ENCODE measurements around the gene ADGRL3. TPM values are rescaled to one million over a fixed set of nuclear protein-coding genes. Genes with fewer than 3 reads are reported as not detected.

The ADGRL3 gene
- total and polyA plus RNA-seq, 5 donors from 2014 or later: not detected

GRCh38 chr4:61571761-61572559, 371.8 kb downstream of the ADGRL3 start:
- no peaks in the 10 kb centered on the region for H3K27me3 Mint-ChIP-seq
- Histone ChIP-seq H3K4me1 (ENCODE audit: control insufficient read depth, insufficient read depth, low read length, poor library complexity, severe bottlenecking) (no peaks in the 10 kb centered on the region), H3K27me3 (ENCODE audit: control insufficient read depth, insufficient read depth, low read length) (no peaks in the 10 kb centered on the region), H3K4me3 (ENCODE audit: low read depth, low read length) (no peak overlapping the region), H3K36me3 (ENCODE audit: control insufficient read depth, insufficient read depth, low read length) (no peaks in the 10 kb centered on the region), H3K27ac (ENCODE audit: insufficient read depth, low read length, poor library complexity, severe bottlenecking) (no peak overlapping the region), H3K9me3 (ENCODE audit: control insufficient read depth in 2 of 2, low read length in 2 of 2) (no peaks in the 10 kb centered on the region)
- H3K4me1 Mint-ChIP-seq: no peaks in the 10 kb centered on the region
- H3K4me3 Mint-ChIP-seq: no peak overlapping the region
- no peak for DNase-seq
- no peak for ATAC-seq (ENCODE audit: low read depth in 2 of 2)
- H3K27ac Mint-ChIP-seq: no peak overlapping the region
- no peaks in the 10 kb centered on the region for H3K36me3 Mint-ChIP-seq
- H3K9me3 Mint-ChIP-seq: peaks cover 0 to 9% (median 3%) of the 10 kb centered on the region in 7 donors

DNA sequence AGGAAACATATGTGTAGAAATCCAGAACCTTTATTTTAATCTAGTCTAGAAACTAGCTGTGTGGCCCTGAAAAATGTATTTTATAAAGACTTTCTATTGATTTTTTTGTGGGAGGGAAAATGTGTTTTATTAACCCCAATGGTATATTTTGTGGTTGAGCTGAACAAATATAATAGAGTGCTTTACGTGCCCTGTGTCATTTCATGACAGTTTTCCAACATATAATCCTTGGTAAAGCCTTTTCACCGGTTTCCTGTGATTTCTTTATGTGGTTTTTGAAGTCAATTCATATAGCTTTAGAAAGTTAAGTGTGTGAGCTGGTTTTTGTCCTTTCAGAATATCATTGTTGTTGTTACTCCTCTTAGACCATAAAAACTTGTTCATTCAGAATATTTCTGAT, 375.7 kb downstream of the ADGRL3 start:
- Mint-ChIP-seq H3K27me3 (no peaks in the 10 kb centered on the region), H3K36me3 (no peaks in the 10 kb centered on the region), H3K4me3 (no peak overlapping the region), H3K9me3 (peaks cover 0 to 12% (median 3%) of the 10 kb centered on the region in 7 donors), H3K27ac (no peak overlapping the region), H3K4me1 (no peaks in the 10 kb centered on the region)
- no peaks in the 10 kb centered on the region for H3K4me1 ChIP-seq (ENCODE audit: control insufficient read depth, insufficient read depth, low read length, poor library complexity, severe bottlenecking)
- no peak overlapping the region for H3K4me3 ChIP-seq (ENCODE audit: low read depth, low read length)
- no peak for ATAC-seq (ENCODE audit: low read depth in 2 of 2)
- no peak for DNase-seq
- H3K36me3 ChIP-seq (ENCODE audit: control insufficient read depth, insufficient read depth, low read length): no peaks in the 10 kb centered on the region
- peaks cover 0 to 3% of the 10 kb centered on the region in 2 experiments for H3K9me3 ChIP-seq (ENCODE audit: control insufficient read depth in 2 of 2, low read length in 2 of 2)
- no peak overlapping the region for H3K27ac ChIP-seq (ENCODE audit: insufficient read depth, low read length, poor library complexity, severe bottlenecking)
- no peaks in the 10 kb centered on the region for H3K27me3 ChIP-seq (ENCODE audit: control insufficient read depth, insufficient read depth, low read length)

GRCh38 chr4:61579786-61580185, 379.7 kb downstream of the ADGRL3 start:
- H3K27me3 Mint-ChIP-seq: no peaks in the 10 kb centered on the region
- H3K9me3 Mint-ChIP-seq: peaks cover 0 to 22% (median 13%) of the 10 kb centered on the region in 7 donors
- H3K27ac ChIP-seq (ENCODE audit: insufficient read depth, low read length, poor library complexity, severe bottlenecking): no peak overlapping the region
- no peaks in the 10 kb centered on the region for H3K4me1 Mint-ChIP-seq
- no peak overlapping the region for H3K4me3 ChIP-seq (ENCODE audit: low read depth, low read length)
- H3K27ac Mint-ChIP-seq: no peak overlapping the region
- H3K36me3 Mint-ChIP-seq: no peaks in the 10 kb centered on the region
- H3K4me3 Mint-ChIP-seq: no peak overlapping the region
- H3K4me1 ChIP-seq (ENCODE audit: control insufficient read depth, insufficient read depth, low read length, poor library complexity, severe bottlenecking): no peaks in the 10 kb centered on the region
- H3K9me3 ChIP-seq (ENCODE audit: control insufficient read depth in 2 of 2, low read length in 2 of 2): peaks cover 3 to 5% of the 10 kb centered on the region in 2 experiments
- no peak for ATAC-seq (ENCODE audit: low read depth in 2 of 2)
- H3K27me3 ChIP-seq (ENCODE audit: control insufficient read depth, insufficient read depth, low read length): no peaks in the 10 kb centered on the region
- DNase-seq: no peak
- H3K36me3 ChIP-seq (ENCODE audit: control insufficient read depth, insufficient read depth, low read length): no peaks in the 10 kb centered on the region

- Histone ChIP-seq H3K9me3 (ENCODE audit: control insufficient read depth in 2 of 2, low read length in 2 of 2) (peaks cover 3 to 5% of the 10 kb centered on the region in 2 experiments), H3K27ac (ENCODE audit: insufficient read depth, low read length, poor library complexity, severe bottlenecking) (no peak overlapping the region), H3K36me3 (ENCODE audit: control insufficient read depth, insufficient read depth, low read length) (no peaks in the 10 kb centered on the region), H3K4me3 (ENCODE audit: low read depth, low read length) (no peak overlapping the region), H3K4me1 (ENCODE audit: control insufficient read depth, insufficient read depth, low read length, poor library complexity, severe bottlenecking) (no peaks in the 10 kb centered on the region), H3K27me3 (ENCODE audit: control insufficient read depth, insufficient read depth, low read length) (no peaks in the 10 kb centered on the region)
- Mint-ChIP-seq H3K27me3 (no peaks in the 10 kb centered on the region), H3K4me1 (no peaks in the 10 kb centered on the region), H3K4me3 (no peak overlapping the region), H3K27ac (no peak overlapping the region), H3K36me3 (no peaks in the 10 kb centered on the region), H3K9me3 (peaks cover 0 to 18% (median 15%) of the 10 kb centered on the region in 7 donors)
- no peak for ATAC-seq (ENCODE audit: low read depth in 2 of 2)
- DNase-seq: no peak
Measured at GRCh38 chr4:61580721-61581377, 380.7 kb downstream of the ADGRL3 start.

GRCh38 chr4:61583696-61584095, 383.6 kb downstream of the ADGRL3 start:
- no peak overlapping the region for H3K4me3 ChIP-seq (ENCODE audit: low read depth, low read length)
- Mint-ChIP-seq H3K27me3 (no peaks in the 10 kb centered on the region), H3K36me3 (no peaks in the 10 kb centered on the region), H3K27ac (no peak overlapping the region), H3K4me3 (no peak overlapping the region), H3K4me1 (no peaks in the 10 kb centered on the region), H3K9me3 (peaks cover 0 to 20% (median 6%) of the 10 kb centered on the region in 7 donors)
- ATAC-seq (ENCODE audit: low read depth in 2 of 2): no peak
- H3K9me3 ChIP-seq (ENCODE audit: control insufficient read depth in 2 of 2, low read length in 2 of 2): peaks cover 4 to 5% of the 10 kb centered on the region in 2 experiments
- no peaks in the 10 kb centered on the region for H3K27me3 ChIP-seq (ENCODE audit: control insufficient read depth, insufficient read depth, low read length)
- DNase-seq: no peak
- H3K27ac ChIP-seq (ENCODE audit: insufficient read depth, low read length, poor library complexity, severe bottlenecking): no peak overlapping the region
- H3K36me3 ChIP-seq (ENCODE audit: control insufficient read depth, insufficient read depth, low read length): no peaks in the 10 kb centered on the region
- no peaks in the 10 kb centered on the region for H3K4me1 ChIP-seq (ENCODE audit: control insufficient read depth, insufficient read depth, low read length, poor library complexity, severe bottlenecking)

GRCh38 chr4:61588621-61589402, 388.7 kb downstream of the ADGRL3 start:
- no peak overlapping the region for H3K4me3 ChIP-seq (ENCODE audit: low read depth, low read length)
- H3K27me3 ChIP-seq (ENCODE audit: control insufficient read depth, insufficient read depth, low read length): no peaks in the 10 kb centered on the region
- no peak for DNase-seq
- Mint-ChIP-seq H3K27me3 (no peaks in the 10 kb centered on the region), H3K9me3 (peaks cover 0 to 16% (median 4%) of the 10 kb centered on the region in 7 donors), H3K27ac (peak overlapping the region in 1 of 3 donors; percentile 14), H3K4me3 (no peak overlapping the region), H3K4me1 (no peaks in the 10 kb centered on the region), H3K36me3 (no peaks in the 10 kb centered on the region)
- no peak for ATAC-seq (ENCODE audit: low read depth in 2 of 2)
- H3K36me3 ChIP-seq (ENCODE audit: control insufficient read depth, insufficient read depth, low read length): no peaks in the 10 kb centered on the region
- peaks cover 2 to 14% of the 10 kb centered on the region in 2 experiments for H3K9me3 ChIP-seq (ENCODE audit: control insufficient read depth in 2 of 2, low read length in 2 of 2)
- H3K27ac ChIP-seq (ENCODE audit: insufficient read depth, low read length, poor library complexity, severe bottlenecking): no peak overlapping the region
- no peaks in the 10 kb centered on the region for H3K4me1 ChIP-seq (ENCODE audit: control insufficient read depth, insufficient read depth, low read length, poor library complexity, severe bottlenecking)

- H3K27me3 Mint-ChIP-seq: no peaks in the 10 kb centered on the region
- H3K36me3 Mint-ChIP-seq: no peaks in the 10 kb centered on the region
- H3K4me3 Mint-ChIP-seq: no peak overlapping the region
- peaks cover 1 to 22% (median 6%) of the 10 kb centered on the region in 7 donors for H3K9me3 Mint-ChIP-seq
- Histone ChIP-seq H3K4me3 (ENCODE audit: low read depth, low read length) (no peak overlapping the region), H3K4me1 (ENCODE audit: control insufficient read depth, insufficient read depth, low read length, poor library complexity, severe bottlenecking) (no peaks in the 10 kb centered on the region), H3K27me3 (ENCODE audit: control insufficient read depth, insufficient read depth, low read length) (no peaks in the 10 kb centered on the region), H3K9me3 (ENCODE audit: control insufficient read depth in 2 of 2, low read length in 2 of 2) (peaks cover 2 to 14% of the 10 kb centered on the region in 2 experiments), H3K27ac (ENCODE audit: insufficient read depth, low read length, poor library complexity, severe bottlenecking) (no peak overlapping the region), H3K36me3 (ENCODE audit: control insufficient read depth, insufficient read depth, low read length) (no peaks in the 10 kb centered on the region)
- DNase-seq: no peak
- no peak overlapping the region for H3K27ac Mint-ChIP-seq
- H3K4me1 Mint-ChIP-seq: no peaks in the 10 kb centered on the region
- ATAC-seq (ENCODE audit: low read depth in 2 of 2): no peak
Measured at GRCh38 chr4:61590881-61591280, 390.8 kb downstream of the ADGRL3 start.
